Sigmoid colon (tissue), 7 donors: ENCODE results near the gene DCP1A. TPM values are rescaled to one million over a fixed set of nuclear protein-coding genes. Genes with fewer than 3 reads are reported as not detected.

ENCODE experiments used
- DNase-seq: peaks from one replicate; pipeline ENCODE4 v3.0.0-alpha.2; 2019
- H3K27ac ChIP-seq, 4 donors: fragments of 200-600 bp; sonication (generic); one replicate each; pipeline ENCODE4 v1.5.1; 2016 to 2019; ENCODE audit warnings: mild to moderate bottlenecking in 1 of 4
- H3K27me3 ChIP-seq, 3 donors: fragments of 200-600 bp; sonication (generic); one replicate each; pipeline ENCODE4 v1.5.1; 2019; ENCODE audit warnings: mild to moderate bottlenecking in 1 of 3
- H3K36me3 ChIP-seq, 4 donors: fragments of 200-600 bp; sonication (generic); one replicate each; pipeline ENCODE4 v1.5.1; 2016 to 2019
- H3K4me1 ChIP-seq, 4 donors: fragments of 200-600 bp; sonication (generic); one replicate each; pipeline ENCODE4 v1.5.1; 2017 to 2019
- H3K4me3 ChIP-seq, 4 donors: fragments of 200-600 bp; sonication (generic); one replicate each; pipeline ENCODE4 v1.5.1; 2017 to 2019; ENCODE audit warnings: mild to moderate bottlenecking in 2 of 4, moderate library complexity in 1 of 4
- H3K9me3 ChIP-seq, 4 donors: fragments of 200-600 bp in 3 of 4; sonication (generic) in 3 of 4; one replicate each; pipeline versions ENCODE4 v1.5.1 to v1.6.1; 2013 to 2019
- EP300 ChIP-seq, 4 donors: sonication (generic); formaldehyde crosslinking; IDR thresholded peaks; one replicate each; pipeline ENCODE4 v1.6.1; 2017; ENCODE audit warnings: antibody characterized with exemption in 4 of 4
- POLR2A ChIP-seq, 2 donors: fragments of 450-650 bp; IDR thresholded peaks; one replicate each; pipeline ENCODE4 v1.6.1; 2016; ENCODE audit warnings: antibody characterized with exemption in 2 of 2, mild to moderate bottlenecking in 2 of 2, moderate library complexity in 2 of 2
- POLR2AphosphoS5 ChIP-seq, 4 donors: sonication (generic); formaldehyde crosslinking; IDR thresholded peaks; one replicate each; pipeline ENCODE4 v1.6.1; 2017; ENCODE audit warnings: antibody characterized with exemption in 4 of 4
- WGBS, 2 donors: extraction: QIAGEN DNeasy Blood & Tissue Kit; methylation state at CpG; one replicate each; pipeline ENCODE4 v1.1.7; 2013; 5-methylcytosine and 5-hydroxymethylcytosine counted together
- intact Hi-C: fragments of 100-400 bp; cut with DNase I; formaldehyde crosslinking; loops from one replicate; pipeline ENCODE4 v1.15.1; 2023
- polyA plus RNA-seq, 3 donors: library from polyadenylated mRNA; stranded (reverse); fragments of 200-250 nt; gene quantifications; one replicate each; pipeline ENCODE4 v1.2.3, GENCODE V29; 2013
- total RNA-seq, 4 donors: library from RNA; depleted of rRNA; stranded (reverse); fragments of >200 nt; gene quantifications; one replicate each; pipeline ENCODE4 v1.1.0, GENCODE V29; 2016
- TF ChIP-seq, protein P1 (sequence below), 4 experiments: fragments of 450-650 bp in 3 of 4; fragments of 200-600 bp in 1 of 4; IDR thresholded peaks; one replicate each; pipeline ENCODE4 v1.5.1; 2016 to 2019; ENCODE audit warnings: antibody characterized with exemption in 4 of 4, mild to moderate bottlenecking in 3 of 4, moderate library complexity in 2 of 4
- donor health status: healthy with polysubstance abuse.
- donor health status: Bipolar disorder and iron deficiency.
- donor health status: healthy.

Gene DCP1A
- total and polyA plus RNA-seq, 7 donors: 4.8 to 32.7 (median 21.0) TPM

DNA sequence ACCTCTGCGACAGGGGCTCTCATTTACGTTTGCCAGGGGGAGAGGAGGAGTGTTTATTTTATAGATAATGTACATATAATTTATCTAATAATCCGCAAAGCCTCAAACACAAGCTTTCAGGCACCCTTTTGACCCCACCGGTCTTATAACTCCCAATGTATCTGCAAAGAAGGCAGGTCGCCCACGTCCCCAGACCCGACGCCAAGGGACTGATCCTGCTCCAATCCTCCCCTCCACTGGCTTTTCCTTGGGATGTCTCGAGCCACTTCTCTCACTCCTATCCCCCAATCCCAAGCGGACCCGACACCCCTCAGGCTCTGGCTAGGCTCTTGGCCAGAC lies 452 bp downstream of the DCP1A start:
- no peak for TF ChIP-seq EP300 (IDR thresholded peaks at IDR 0.05)
- TF ChIP-seq, protein P1, sequence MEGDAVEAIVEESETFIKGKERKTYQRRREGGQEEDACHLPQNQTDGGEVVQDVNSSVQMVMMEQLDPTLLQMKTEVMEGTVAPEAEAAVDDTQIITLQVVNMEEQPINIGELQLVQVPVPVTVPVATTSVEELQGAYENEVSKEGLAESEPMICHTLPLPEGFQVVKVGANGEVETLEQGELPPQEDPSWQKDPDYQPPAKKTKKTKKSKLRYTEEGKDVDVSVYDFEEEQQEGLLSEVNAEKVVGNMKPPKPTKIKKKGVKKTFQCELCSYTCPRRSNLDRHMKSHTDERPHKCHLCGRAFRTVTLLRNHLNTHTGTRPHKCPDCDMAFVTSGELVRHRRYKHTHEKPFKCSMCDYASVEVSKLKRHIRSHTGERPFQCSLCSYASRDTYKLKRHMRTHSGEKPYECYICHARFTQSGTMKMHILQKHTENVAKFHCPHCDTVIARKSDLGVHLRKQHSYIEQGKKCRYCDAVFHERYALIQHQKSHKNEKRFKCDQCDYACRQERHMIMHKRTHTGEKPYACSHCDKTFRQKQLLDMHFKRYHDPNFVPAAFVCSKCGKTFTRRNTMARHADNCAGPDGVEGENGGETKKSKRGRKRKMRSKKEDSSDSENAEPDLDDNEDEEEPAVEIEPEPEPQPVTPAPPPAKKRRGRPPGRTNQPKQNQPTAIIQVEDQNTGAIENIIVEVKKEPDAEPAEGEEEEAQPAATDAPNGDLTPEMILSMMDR (IDR thresholded peaks at IDR 0.05): no peak
- TF ChIP-seq POLR2A (IDR thresholded peaks at IDR 0.05): no peak
- TF ChIP-seq POLR2AphosphoS5 (IDR thresholded peaks at IDR 0.05): no peak
- Histone ChIP-seq H3K9me3 (no peaks in the 10 kb centered on the region), H3K36me3 (peaks cover 0 to 15% (median 1%) of the 10 kb centered on the region in 4 donors), H3K4me3 (peak overlapping the region; percentile 92 to 96 (median 92)), H3K27ac (peak overlapping the region; percentile 93 to 97 (median 96)), H3K4me1 (peaks cover 0 to 34% (median 24%) of the 10 kb centered on the region in 4 donors), H3K27me3 (no peaks in the 10 kb centered on the region)
- DNase-seq: no peak
- intact Hi-C loops: loop anchor here (5.0 to 10.0 kb wide), 3 partner anchors 45 to 545 kb away; partner anchors contain the start of gene SELENOK
- 0% methylated on average over 11 of the region's 11 CpGs for WGBS, 2 donors

DNA sequence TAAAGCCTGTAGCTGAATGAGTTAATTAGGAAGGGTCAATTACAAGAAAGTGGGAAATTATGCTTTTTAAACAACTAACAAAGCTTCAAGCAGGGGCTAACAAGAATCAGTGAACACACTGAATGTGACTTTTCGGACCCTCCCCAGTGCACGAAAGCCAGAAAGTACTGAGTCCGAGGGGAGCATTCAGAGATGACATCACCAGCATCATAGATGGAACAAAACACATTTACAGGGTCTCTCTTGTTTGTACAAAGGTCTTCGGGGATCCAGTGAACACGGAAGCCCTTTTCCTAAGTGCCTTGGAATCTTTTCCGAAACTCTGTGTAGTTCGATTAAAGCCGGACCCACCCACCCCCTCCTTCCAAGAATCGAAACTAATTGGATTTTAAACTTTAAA lies 829 bp downstream of the DCP1A start:
- intact Hi-C loops: loop anchor here (5.0 to 10.0 kb wide), 3 partner anchors 44 to 546 kb away; partner anchors contain the start of gene SELENOK
- peaks cover 0 to 18% (median 5%) of the 10 kb centered on the region in 4 donors for H3K36me3 ChIP-seq
- H3K27ac ChIP-seq: peak overlapping the region; percentile 93 to 97 (median 96)
- TF ChIP-seq POLR2AphosphoS5 (IDR thresholded peaks at IDR 0.05) (no peak), EP300 (IDR thresholded peaks at IDR 0.05) (no peak), POLR2A (IDR thresholded peaks at IDR 0.05) (no peak)
- TF ChIP-seq, protein P1 (IDR thresholded peaks at IDR 0.05): no peak
- H3K4me1 ChIP-seq: peaks cover 0 to 34% (median 24%) of the 10 kb centered on the region in 4 donors
- peak overlapping the region; percentile 92 to 96 (median 92) for H3K4me3 ChIP-seq
- H3K27me3 ChIP-seq: no peaks in the 10 kb centered on the region
- H3K9me3 ChIP-seq: no peaks in the 10 kb centered on the region
- no peak for DNase-seq
- 1 to 3% methylated on average over 9 of the region's 9 CpGs for WGBS, 2 donors

DNA sequence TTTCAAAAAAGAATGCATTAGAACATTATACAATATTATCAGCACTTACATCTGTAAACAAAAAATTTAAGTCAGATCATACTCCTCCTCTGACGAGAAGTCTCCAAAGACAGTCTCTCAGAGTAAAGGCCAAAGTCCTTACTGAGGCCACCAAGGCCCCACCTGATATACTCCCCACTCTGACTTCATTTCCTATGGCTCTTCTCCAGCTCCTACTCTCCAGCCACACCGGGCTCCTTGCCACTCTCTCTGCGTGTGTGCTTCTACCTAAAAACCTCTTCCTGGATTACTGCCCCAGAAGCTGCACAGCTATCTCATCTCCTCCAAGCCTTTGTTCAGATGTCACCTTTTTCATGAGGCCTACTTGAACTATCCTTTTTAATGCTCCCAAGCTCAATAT lies 5.0 kb downstream of the DCP1A start:
- Histone ChIP-seq H3K27ac (no peak overlapping the region), H3K4me1 (peaks cover 0 to 35% (median 21%) of the 10 kb centered on the region in 4 donors), H3K27me3 (no peaks in the 10 kb centered on the region), H3K36me3 (peaks cover 0 to 52% (median 13%) of the 10 kb centered on the region in 4 donors), H3K4me3 (no peak overlapping the region), H3K9me3 (no peaks in the 10 kb centered on the region)
- intact Hi-C loops: loop anchor here (10.0 kb wide), 1 partner anchor 118 kb away; no protein-coding TSS in a partner anchor
- no peak for TF ChIP-seq POLR2A (IDR thresholded peaks at IDR 0.05)
- TF ChIP-seq, protein P1 (IDR thresholded peaks at IDR 0.05): no peak
- no peak for TF ChIP-seq POLR2AphosphoS5 (IDR thresholded peaks at IDR 0.05)
- no peak for TF ChIP-seq EP300 (IDR thresholded peaks at IDR 0.05)
- 19 to 59% methylated on average over 3 of the region's 3 CpGs for WGBS, 2 donors
- no peak for DNase-seq

DNA sequence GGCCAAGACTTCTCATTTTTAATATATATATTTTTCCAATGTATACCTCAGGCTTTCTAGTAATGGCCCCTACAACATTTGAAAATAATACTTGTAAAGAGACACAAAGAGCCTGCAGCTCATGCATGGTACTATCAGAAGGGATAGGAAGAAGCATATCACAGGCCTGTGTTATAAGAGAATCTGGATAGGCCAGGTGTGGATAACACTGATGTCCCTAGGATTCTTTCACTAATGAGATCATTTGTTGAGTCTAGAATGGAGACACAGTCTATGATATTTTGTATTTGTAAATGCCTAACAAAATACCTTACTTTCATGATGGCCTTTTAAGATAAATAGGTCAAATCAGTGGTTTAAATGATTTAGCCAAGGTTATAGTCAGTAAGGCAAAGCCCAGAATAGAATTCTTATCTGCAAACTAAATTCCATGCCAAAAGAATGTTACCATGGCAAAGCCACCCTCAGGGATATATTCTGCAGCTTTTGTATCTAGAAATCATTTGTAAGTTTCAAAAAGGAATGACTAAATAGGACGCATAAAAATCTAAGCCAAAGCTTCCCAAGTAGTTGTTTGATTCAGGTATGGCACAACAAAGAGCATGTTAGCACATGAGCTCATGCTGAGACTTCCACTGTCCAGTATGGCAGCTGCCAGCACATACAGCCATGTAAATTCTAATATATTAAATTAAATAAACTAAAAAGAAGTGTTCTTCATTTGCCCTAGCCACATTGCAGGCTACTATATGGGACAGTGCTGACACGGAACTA lies 10.0 kb downstream of the DCP1A start:
- Histone ChIP-seq H3K4me3 (no peak overlapping the region), H3K36me3 (peaks cover 0 to 77% (median 19%) of the 10 kb centered on the region in 4 donors), H3K27ac (no peak overlapping the region), H3K27me3 (no peaks in the 10 kb centered on the region), H3K4me1 (peaks cover 0 to 11% (median 1%) of the 10 kb centered on the region in 4 donors), H3K9me3 (no peaks in the 10 kb centered on the region)
- intact Hi-C loops: no loop called here
- no peak for DNase-seq
- TF ChIP-seq, protein P1 (IDR thresholded peaks at IDR 0.05): no peak
- TF ChIP-seq POLR2AphosphoS5 (IDR thresholded peaks at IDR 0.05) (no peak), EP300 (IDR thresholded peaks at IDR 0.05) (no peak), POLR2A (IDR thresholded peaks at IDR 0.05) (no peak)
- 96 to 97% methylated on average over 2 of the region's 2 CpGs for WGBS, 2 donors
